Kidney capillary endothelial cell (primary cell): ENCODE results near the gene TPD52L2.
"Not testable (repeated sequence)": the region's sequence is repeated elsewhere in the genome, so short reads cannot be mapped to it uniquely, and the experiment has no call there.

Experiments used
- DNase-seq: peaks from one replicate; pipeline ENCODE4 v3.0.0-alpha.2; 2018; ENCODE audit warnings: low spot score

The TPD52L2 gene

GRCh38 chr20:63878899-63879663, 14.0 kb downstream of the TPD52L2 start:
- no peak for DNase-seq

- not testable (repeated sequence) for DNase-seq
Measured at GRCh38 chr20:63880901-63881300, 15.8 kb downstream of the TPD52L2 start.

DNA sequence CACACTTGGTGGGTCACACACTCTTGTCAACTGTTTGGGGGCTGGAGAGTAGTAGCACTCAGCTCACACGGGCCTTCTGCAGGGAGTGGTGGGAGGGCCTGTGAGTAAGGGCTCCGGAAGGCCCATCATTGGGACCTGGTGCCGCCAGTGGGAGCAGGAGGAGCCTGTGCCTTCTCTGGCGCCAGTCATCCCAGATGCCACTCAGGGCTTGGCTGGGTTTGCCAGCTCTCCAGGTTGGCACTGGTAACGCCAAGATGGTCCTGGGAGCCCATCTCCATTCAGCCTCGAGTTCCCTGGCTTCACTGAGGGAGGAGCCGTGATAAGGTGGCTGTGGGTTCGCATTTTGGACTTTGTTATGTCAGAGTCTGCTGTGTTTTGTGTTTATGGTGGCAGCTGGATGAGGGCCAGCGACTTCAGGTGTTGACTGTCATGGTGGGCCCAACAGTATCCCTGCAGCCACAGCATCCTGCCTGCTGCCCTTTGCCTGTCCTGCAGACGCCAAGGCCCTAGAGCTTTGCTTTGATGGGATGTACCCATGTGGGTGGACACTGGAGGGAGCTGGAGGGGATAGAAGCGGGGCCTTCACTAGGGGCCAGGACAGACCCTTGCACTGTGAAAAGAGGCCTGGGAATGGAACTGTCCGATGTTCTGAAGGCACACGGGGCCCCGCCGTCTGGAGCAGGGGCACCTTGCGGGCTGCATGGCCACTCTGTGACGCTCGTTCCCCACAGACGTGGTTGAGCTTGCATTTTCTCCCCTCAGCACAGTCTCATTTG, 16.6 kb downstream of the TPD52L2 start:
- no peak for DNase-seq

- no peak for DNase-seq
Measured at GRCh38 chr20:63882257-63883200, 17.5 kb downstream of the TPD52L2 start.

DNA sequence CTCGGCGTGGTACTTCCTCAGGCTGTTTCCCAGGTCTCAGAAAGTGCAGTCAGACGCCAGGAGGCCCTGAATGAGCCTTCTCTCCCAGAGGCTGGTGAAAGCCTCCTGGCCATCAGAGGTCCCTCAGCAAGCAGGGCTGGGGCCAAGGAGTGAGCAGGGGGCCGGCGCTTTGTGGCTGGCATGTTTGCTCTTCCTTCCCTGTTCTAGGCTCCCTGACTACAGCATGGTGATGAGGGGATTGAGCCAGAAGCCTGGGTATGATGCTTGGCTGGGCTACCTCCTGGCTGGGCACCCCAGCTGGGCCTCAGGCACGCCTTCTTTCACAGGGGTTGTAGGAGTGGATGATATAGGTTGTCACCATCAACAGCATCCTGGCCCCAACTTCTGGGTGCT, 18.1 kb downstream of the TPD52L2 start:
- no peak for DNase-seq

DNA sequence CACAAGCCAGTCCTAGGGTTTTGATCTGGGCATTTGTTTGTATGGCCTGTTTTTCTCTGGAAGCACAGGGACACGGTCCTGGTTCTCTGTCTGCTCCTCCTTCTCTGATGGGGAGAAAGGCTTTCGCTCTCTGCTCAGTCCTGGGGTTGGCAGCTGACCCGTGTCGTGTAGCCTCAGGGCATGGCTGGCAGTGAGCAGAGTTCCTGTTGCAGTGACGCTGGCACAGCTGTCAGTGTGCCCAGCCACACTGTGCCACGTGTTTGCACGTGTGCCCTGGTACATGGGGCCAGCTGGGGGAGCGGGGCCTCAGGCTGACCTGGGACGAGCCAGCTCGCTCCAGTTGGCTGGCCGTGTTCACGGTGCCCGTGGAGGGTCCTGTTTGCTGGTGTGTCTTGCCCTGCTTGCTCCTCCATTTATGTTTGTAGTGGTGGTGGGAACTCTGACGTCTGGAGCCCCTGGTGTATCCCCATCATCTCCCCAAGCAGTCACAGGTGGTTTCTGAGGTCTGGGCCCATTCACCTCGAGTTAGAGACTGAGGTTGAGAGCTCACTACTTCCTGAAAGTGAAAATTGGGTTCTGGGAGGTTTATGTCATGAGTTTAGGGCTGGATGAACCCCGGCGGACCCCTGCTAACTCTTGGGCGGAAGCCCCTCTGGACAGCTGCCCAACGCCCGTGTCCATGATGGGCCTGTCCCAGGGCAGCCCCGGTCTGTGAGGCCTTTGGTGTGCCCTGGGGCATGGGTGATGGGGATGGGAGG, 19.6 kb downstream of the TPD52L2 start:
- DNase-seq, result no peak

GRCh38 chr20:63885264-63886053, 20.4 kb downstream of the TPD52L2 start:
- DNase-seq, result no peak

DNA sequence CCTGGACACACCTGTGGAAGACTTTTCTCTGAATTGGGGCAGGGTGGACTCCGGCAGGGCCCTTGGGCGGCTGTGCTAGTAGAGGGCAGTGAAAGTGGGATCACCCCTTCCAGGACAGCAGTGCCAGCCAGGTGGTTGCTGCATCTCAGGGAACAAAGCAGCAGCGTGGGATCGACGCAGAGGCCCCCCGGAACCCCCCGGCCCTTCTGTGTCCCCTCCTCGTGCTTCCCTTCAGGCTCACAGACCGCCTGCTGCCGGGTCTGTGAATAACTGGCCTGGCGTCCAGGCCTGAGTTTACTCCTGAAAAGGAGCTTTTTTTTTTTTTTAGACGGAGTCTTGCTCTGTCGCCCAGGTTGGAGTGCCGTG, 21.0 kb downstream of the TPD52L2 start:
- DNase-seq, result no peak

- DNase-seq, result no peak
Measured at GRCh38 chr20:63886921-63887320, 21.9 kb downstream of the TPD52L2 start.

DNA sequence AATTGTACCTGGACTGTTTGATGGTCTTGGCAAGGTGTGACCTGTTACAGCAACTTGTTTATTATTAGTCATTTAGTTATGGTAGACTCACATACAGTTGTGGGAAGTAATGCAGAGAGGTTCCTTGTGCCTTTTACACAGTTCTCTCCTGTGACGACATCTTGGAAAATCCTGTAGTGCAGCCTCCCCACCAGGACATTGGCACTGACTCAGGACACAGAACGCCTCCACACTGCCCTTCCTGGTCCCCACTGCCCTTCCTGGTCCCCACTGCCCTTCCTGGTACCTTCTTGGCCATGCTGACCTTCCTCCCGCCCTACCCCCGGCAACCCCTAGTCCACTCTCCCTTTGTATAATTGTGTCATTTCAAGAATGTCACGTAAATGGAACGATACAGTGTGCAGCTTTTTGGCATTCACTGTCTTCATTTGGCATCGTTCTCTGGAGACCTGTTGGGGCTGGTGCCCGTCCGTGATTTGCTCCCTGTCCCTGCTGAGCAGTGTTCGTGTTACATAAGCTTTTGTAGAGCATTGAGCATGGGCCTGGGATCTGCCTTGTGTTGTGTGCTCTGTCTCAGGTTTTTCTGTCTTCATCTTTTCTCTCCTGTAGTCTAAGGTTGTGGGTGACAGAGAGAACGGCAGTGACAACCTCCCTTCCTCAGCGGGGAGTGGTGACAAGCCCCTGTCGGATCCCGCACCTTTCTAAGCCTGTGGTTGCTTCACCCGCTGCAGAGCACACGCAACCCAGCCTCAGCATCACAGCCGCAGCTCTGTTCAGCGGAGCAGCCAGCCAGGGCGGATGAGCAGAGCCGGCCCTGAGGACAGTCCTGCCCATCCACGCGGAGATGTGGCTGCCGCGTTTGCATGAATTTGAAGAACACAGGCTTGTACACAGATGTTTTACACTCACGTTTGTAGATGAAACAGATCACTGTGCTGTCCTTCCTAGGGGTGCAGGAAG, 24.5 kb downstream of the TPD52L2 start:
- no peak for DNase-seq

DNA sequence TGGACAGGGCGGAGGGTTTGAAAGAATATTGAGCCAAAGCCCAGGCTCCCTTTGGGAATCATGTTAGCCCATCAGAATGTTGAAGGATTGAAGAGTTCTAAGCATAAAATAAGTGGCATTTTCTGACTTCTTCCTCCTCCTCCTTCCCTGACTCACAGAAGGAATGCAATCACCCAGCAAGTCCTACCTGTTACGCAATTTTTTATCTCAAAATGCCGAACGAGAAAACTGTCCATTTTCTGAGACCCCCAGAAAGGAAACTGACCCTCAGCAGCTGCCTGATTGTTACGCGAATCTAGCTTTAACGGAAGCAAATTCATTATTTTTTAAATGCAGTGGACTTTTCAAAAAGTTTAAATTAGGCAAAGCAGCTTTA, 25.1 kb downstream of the TPD52L2 start:
- no peak for DNase-seq

GRCh38 chr20:63890616-63891015, 25.5 kb downstream of the TPD52L2 start:
- no peak for DNase-seq

DNA sequence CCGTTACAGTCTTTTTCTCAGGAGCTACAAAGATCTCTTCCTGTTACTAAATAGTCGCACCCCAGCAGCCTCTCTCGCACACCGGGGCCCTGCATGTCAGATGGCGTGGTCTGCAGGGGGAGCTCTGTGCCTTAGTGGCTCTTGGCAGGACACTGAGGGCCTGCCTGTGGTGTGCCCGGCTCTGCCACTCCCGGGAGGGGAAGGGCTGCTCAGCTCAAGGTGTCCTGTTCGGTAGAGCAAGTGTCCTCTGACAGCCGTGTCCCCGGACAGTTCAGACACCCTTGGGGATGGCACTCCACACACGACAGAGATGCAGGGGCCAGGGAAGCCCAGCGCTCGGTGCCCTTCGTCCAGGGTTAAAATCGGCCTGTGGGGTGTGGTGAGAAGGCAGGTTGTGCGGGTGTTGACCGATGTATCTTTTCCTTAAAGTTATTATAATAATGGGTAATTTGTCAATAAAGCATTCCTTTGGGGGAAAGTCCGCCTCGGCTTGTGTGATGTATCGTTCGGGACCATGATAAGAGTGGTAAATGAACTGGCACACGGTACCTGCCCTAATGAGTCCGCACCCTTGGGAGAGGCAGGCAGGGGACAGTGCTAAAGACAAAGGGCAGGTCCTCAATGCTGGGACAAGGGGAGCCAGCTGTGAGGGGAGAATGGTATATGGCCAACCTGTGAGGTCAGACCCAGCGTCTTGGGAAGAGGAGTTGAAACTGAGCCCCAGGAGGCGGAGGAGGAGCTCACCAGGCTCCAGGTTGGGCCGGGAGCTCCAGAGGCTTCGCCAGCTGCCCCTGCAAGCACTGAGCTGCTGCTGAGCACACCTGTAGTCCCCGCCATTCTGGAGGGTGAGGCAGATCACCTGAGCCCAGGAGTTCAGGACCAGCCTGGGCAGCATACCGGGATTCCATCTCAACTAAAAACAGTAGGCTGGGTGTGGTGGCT, 26.3 kb downstream of the TPD52L2 start:
- no peak for DNase-seq

GRCh38 chr20:63892402-63892801, 27.3 kb downstream of the TPD52L2 start:
- no peak for DNase-seq

- no peak for DNase-seq
Measured at GRCh38 chr20:63893999-63894357, 28.9 kb downstream of the TPD52L2 start.

DNA sequence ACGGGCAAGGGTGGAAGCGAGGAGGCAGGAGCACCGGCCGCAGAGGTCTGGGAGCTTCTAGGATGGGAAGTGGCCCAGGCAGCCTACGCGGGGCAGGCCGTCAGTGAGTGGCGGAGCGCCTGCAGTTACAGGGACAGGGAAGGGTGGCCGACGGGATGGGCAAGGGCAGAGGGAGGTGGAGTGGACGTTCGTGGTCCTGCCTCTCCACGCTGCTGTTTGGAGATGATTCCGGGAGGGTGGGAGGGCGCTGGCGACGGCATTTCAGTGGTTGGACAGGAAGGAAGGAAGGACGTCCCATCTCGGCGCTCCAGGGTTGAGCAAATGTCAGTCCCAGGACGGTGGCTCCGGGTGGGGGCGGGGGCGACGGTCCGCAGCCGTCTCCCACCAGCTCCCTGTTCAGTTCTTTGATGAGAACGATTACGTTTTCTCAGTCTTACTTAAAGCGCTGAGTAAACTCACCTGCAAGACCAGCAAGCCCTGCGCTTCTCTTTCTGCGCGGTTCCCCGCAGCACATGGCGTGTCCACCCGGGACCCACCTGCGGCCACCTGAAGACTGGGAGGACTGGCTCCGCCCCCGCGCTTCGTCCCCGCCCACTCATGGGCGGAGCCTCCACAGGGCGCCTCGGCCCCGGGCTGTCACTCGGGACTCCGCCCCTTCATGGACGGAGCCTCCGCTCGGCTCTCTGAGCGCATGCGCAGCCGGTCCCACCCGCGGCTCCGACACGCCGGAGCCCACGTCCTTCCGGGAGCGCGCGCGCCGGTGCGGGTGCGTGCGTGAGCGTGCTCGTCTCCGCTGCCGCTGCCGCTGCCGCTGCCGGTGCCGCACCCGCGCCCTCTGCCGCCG, 29.5 kb downstream of the TPD52L2 start, which contains the start of gene DNAJC5:
TSS of gene DNAJC5 (plus strand) at position 769 of the 844 bp plus-strand sequence. CDS start 33,220 bp downstream, outside the sequence.
- DNase-seq, result peak; percentile 96

- DNase-seq, result no peak
Measured at GRCh38 chr20:63895202-63895951, 30.3 kb downstream of the TPD52L2 start.
